DOHH2 (cell line): ENCODE measurements around the gene SHISAL1.

Experiments
- H3F3A ChIP-seq: fragments of 200-600 bp; sonication (generic), shearing (Covaris generic); 2 replicates; pipeline ENCODE4 v1.6.0; 2016; ENCODE audit warnings: antibody characterized with exemption, mild to moderate bottlenecking; ENCODE audit not compliant: control insufficient read depth, insufficient read depth
- H3K27ac ChIP-seq: fragments of 200-600 bp; sonication (generic); 2 replicates; pipeline ENCODE4 v1.5.1; 2014; ENCODE audit warnings: low read depth, mild to moderate bottlenecking, low read length, moderate library complexity
- H3K27me3 ChIP-seq: fragments of 200-600 bp; sonication (generic); 2 replicates; pipeline ENCODE4 v1.6.1; 2014; ENCODE audit warnings: mild to moderate bottlenecking, low read length, mixed read lengths; ENCODE audit not compliant: control insufficient read depth
- H3K36me3 ChIP-seq: fragments of 200-600 bp; sonication (generic); 2 replicates; pipeline ENCODE4 v1.6.1; 2014; ENCODE audit warnings: mild to moderate bottlenecking, low read length, moderate library complexity, mixed read lengths; ENCODE audit not compliant: control insufficient read depth
- H3K4me1 ChIP-seq: fragments of 200-600 bp; sonication (generic); 2 replicates; pipeline ENCODE4 v1.6.1; 2014; ENCODE audit warnings: mild to moderate bottlenecking, low read length, mixed read lengths; ENCODE audit not compliant: control insufficient read depth
- H3K4me2 ChIP-seq: fragments of 200-600 bp; sonication (generic); 2 replicates; pipeline ENCODE4 v1.6.0; 2014; ENCODE audit warnings: mild to moderate bottlenecking, low read length, moderate library complexity
- H3K4me3 ChIP-seq: fragments of 200-600 bp; sonication (generic); 2 replicates; pipeline ENCODE4 v1.5.1; 2014; ENCODE audit warnings: mild to moderate bottlenecking, low read length, mixed read lengths
- H3K79me2 ChIP-seq: fragments of 200-600 bp; sonication (generic); 2 replicates; pipeline ENCODE4 v1.6.1; 2014; ENCODE audit warnings: mild to moderate bottlenecking, low read length, mixed read lengths; ENCODE audit not compliant: control insufficient read depth
- H3K9me2 ChIP-seq: fragments of 200-600 bp; sonication (generic); replicated peaks from 2 replicates; pipeline ENCODE4 v1.6.1; 2014; ENCODE audit warnings: mild to moderate bottlenecking, low read length, mixed read lengths; ENCODE audit not compliant: control insufficient read depth
- H3K9me3 ChIP-seq: fragments of 200-600 bp; sonication (generic); 2 replicates; pipeline ENCODE4 v1.6.1; 2014; ENCODE audit warnings: antibody characterized with exemption, low read length, mixed read lengths; ENCODE audit not compliant: control insufficient read depth, insufficient read depth
- H4K20me1 ChIP-seq: fragments of 200-600 bp; sonication (generic); 2 replicates; pipeline ENCODE4 v1.6.0; 2014; ENCODE audit warnings: low read depth, mild to moderate bottlenecking, antibody characterized with exemption, low read length, moderate library complexity; ENCODE audit not compliant: control insufficient read depth, insufficient read depth
- CTCF ChIP-seq: fragments of 200-600 bp; sonication (generic); IDR thresholded peaks from one replicate; pipeline ENCODE4 v1.5.1; 2014; ENCODE audit warnings: antibody characterized with exemption, mild to moderate bottlenecking, low read depth, low read length; ENCODE audit not compliant: poor library complexity, severe bottlenecking
- EZH2phosphoT487 ChIP-seq: fragments of 200-600 bp; sonication (generic); IDR thresholded peaks from 2 replicates; pipeline ENCODE4 v1.6.1; 2017; ENCODE audit warnings: borderline replicate concordance, mild to moderate bottlenecking, antibody characterized with exemption, low read length, moderate library complexity, mixed read lengths

Gene SHISAL1

GRCh38 chr22:44206330-44206645 is 106.5 kb downstream of the SHISAL1 start:
- Histone ChIP-seq H3K36me3 (no peaks in the 10 kb centered on the region), H4K20me1 (no peaks in the 10 kb centered on the region), H3F3A (no peaks in the 10 kb centered on the region), H3K9me3 (peaks cover 4% of the 10 kb centered on the region; the same call in 1 of the 2 replicates), H3K27me3 (no peaks in the 10 kb centered on the region), H3K9me2 (no peaks in the 10 kb centered on the region), H3K4me1 (peaks cover 48% of the 10 kb centered on the region), H3K27ac (no peak overlapping the region), H3K4me2 (no peak overlapping the region), H3K4me3 (no peak overlapping the region), H3K79me2 (no peaks in the 10 kb centered on the region)
- no peak for TF ChIP-seq CTCF
- no peak for TF ChIP-seq EZH2phosphoT487

DNA sequence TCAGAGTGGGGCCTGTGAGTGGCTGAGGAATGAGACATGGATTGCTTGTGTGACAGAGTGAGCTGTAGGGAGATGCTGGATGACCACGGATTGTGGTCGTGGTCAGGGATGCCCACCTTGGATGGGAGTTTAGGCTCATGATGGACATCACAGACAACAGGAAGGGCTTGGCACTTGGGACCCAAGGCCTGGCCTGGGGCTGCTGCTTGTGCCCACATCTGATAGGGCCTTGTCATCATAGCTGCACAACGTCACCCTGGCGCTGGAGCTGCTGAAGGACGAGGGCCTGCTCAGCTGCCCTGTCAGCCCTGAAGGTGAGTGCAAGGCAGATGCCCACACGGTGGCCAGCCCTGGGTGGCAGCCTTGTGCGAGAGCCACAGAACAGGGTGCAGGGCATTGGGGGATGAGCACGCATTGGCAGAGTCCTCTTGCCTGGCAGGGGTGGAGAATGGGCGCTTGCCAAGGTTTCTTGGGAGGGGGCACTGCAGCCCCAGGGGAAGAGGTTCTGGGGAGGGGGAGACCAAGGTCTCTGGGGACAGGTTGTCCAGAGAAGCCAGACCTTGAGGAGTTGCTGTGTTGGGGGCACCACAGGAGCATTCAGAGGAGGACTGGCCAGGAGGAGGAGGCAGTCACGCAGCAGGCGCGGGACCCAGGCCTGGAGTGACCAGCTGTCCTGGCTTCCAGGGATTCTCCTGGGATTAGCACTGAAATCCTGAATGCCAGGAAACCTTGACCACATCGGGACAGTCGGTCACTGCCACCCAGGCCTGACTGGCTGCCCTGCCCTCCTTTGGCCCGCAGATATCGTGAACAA is 107.0 kb downstream of the SHISAL1 start:
- H3K4me1 ChIP-seq, result peaks cover 48% of the 10 kb centered on the region
- no peaks in the 10 kb centered on the region for H4K20me1 ChIP-seq
- no peaks in the 10 kb centered on the region for H3K79me2 ChIP-seq
- H3K27ac ChIP-seq, result 0 out of 2 replicates have a peak overlapping the region, but pooled peaks have one; percentile 19
- TF ChIP-seq CTCF, result no peak
- no peak for TF ChIP-seq EZH2phosphoT487
- H3K9me2 ChIP-seq, result no peaks in the 10 kb centered on the region
- no peaks in the 10 kb centered on the region for H3K36me3 ChIP-seq
- no peaks in the 10 kb centered on the region for H3K27me3 ChIP-seq
- H3K4me2 ChIP-seq, result peak overlapping the region; percentile 66
- peak overlapping the region; percentile 51 for H3K4me3 ChIP-seq
- no peaks in the 10 kb centered on the region for H3F3A ChIP-seq
- peaks cover 4% of the 10 kb centered on the region; the same call in 1 of the 2 replicates for H3K9me3 ChIP-seq

DNA sequence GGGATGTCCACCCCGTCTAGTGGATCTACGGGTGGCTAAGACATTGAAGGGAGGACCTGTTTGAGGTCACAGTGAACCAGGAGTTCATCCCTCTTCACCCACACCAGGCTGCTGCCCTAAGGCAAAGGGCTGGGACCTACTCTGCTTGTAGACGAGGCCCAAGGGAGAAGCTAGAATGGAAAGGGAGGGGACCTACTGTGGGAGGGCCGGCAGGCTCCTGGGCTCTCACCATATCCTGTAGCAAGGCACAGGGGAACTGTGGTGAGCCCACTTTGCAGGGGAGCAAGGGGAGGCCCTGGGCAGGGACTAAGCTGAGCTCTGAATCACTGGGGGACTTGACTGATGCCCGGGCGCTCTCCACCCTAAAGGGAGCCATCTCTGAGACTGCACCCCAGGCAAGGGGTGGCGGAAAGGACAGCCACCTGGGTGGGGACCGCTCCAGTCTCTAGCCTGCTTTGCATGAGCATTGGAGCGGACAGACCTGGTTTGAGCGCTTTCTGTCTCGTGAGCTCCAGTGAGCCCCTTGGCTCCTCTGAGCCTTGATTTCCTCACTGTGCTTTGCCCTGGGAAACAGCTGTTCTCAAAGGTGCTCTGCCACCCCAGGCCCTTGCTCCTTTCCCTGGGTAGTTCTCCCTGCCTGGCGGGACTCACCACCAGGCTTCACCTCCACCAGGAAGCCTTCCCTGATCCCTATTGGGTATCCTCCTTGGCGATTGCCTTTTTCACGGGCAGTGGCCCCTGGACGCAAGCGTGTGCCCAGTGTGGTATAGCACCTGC is 107.8 kb downstream of the SHISAL1 start:
- H3K79me2 ChIP-seq, result no peaks in the 10 kb centered on the region
- no peak for TF ChIP-seq CTCF
- TF ChIP-seq EZH2phosphoT487, result no peak
- H3K9me2 ChIP-seq, result no peaks in the 10 kb centered on the region

More for the DNA sequence above, 107.8 kb downstream of the SHISAL1 start:
- Histone ChIP-seq H3K36me3 (no peaks in the 10 kb centered on the region), H3K4me3 (peak overlapping the region; percentile 51), H3K9me3 (peaks cover 4% of the 10 kb centered on the region; the same call in 1 of the 2 replicates), H3K4me1 (peaks cover 48% of the 10 kb centered on the region), H3F3A (no peaks in the 10 kb centered on the region), H3K4me2 (peak overlapping the region; percentile 66), H3K27ac (0 out of 2 replicates have a peak overlapping the region, but pooled peaks have one; percentile 19), H3K27me3 (no peaks in the 10 kb centered on the region), H4K20me1 (no peaks in the 10 kb centered on the region)
